ENCODE measurements around the gene USF3.

The USF3 gene

GRCh38 chr3:113601240-113601639 is 95.2 kb downstream of the USF3 start:
- DNase-seq = no peak

- no peak for DNase-seq
Measured at GRCh38 chr3:113600418-113601182, 95.8 kb downstream of the USF3 start.

All from inflammatory macrophage treated with lipopolysaccharide for 1 hour (primary cell).